ENCODE data around the gene REEP5.
"Not testable (repeated sequence)": the region's sequence is repeated elsewhere in the genome, so short reads cannot be mapped to it uniquely, and the experiment has no call there.

Gene REEP5

DNA sequence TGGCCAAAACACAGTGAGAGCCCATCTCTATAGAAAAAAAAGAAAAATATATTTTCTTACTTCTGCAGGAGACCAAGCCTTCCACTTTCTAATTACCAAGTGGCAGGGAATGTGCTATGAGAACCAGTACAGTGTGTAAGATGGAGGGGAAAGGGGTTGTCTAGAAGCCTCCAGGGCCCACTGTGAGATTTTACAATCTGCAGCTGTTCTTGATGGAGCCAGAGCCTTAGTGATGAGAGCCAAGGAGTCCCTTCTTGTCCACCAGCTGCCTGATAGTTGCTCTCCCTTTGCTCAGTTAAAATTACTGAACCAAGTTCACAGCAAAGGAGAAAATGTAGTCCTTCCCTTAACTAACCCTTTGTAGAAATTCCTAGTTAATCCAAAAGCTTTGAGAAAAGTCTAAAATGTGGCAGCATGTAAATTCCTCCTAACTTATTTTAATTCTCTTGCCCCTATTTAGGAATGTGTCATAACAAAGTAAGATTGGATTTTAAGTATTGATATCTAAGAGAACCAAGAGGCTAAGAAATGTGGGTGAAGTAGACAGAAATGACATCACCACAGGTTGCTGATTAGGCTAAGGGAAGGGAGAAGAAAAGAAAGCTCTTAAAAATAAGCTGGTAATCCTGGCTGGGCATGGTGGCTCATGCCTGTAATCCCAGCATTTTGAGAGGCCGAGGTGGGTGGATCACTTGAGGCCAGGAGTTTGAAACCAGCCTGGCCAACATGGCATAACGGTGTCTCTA is 41.6 kb downstream of the REEP5 start:
- DNase-seq, result no peak

DNA sequence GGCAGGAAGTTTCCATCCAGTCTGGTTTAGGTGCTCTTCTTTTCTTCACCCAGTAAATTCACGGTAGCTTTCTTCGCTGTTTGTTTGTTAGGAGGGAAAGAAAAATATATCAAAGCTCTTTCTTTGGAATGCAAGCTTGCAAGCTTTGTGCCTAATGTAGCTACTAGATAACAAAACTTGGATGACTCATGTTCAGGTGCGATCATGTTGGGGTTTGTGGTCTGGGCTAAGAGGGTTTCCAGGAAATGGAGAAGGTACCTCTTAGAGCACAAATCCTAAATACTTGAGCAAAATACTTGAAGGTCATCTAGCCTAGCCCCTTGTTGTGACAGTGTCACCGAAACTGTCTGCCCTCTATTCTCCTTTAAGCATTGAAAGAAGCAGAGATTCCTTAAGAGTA is 43.3 kb downstream of the REEP5 start:
- DNase-seq, result no peak

DNA sequence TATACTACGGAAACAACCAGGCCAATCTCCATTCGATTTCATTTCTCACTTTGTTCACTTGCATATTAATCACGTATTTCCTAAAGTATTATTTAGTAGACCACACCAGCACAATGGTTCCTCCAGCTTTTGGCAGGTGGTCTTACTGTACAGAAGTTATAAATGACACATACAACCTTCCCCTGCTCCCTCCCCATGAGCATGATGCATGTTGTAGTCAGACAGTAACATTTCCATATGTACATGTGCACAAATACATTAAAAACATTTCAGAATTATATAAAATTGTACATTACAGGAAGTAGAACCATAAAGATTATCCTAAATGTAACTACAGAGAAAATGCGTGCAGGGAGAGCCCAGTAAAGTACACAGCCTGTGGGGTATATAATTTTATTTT is 43.9 kb downstream of the REEP5 start:
- no peak for DNase-seq

DNA sequence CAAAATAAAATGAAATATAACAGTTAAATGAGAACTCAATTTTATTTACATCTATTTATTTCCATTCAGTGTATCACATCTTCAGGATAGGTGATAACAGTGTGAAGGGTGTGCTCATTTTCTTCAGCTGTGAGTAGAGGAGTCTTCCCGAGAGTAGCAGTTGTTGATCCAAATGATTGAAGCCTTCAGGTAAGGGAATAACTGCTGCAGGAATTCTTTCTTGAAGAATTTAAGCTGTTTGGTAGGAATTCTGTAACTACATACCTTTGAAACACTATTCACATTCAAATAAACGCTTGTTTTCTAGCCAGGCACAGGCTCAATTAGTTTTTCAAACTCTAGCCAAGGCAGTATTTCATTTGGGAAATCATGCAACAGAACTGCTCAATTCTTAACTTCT is 45.7 kb downstream of the REEP5 start:
- no peak for DNase-seq

DNA sequence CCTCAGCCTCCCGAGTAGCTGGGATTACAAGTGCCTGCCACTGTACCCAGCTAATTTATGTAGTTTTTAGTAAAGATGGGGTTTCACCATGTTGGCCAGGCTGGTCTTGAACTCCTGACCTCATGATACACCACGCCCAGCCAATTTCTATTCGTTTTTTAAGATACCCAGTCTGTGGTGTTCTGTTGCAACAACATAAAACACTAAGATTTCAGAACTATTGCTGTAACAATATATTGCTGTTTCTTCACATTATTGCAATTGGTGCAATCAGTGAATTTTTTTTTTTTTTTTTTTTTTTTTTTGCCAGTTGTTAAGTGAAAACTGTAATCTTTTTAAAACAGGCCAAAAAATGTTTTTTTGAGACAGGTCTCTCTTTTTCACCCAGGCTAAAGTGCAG is 51.1 kb downstream of the REEP5 start:
- DNase-seq, result no peak

DNA sequence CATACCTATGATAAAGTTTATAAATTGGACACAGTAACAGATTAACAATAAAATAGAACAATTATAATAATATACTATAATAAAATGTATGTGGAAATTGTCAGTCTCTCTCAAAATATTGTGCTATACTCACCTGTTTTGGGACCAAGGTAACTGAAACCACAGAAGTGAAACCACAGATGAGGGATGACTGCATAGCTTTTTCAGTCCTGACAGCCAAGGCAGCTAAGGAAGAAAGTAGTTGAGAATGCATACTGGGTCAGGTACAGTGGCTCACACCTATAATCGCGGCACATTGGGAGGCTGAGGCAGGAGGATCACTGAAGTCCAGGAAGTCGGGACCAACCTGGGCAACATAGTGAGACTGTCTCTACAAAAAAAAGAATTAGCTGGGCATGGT is 52.1 kb downstream of the REEP5 start:
- DNase-seq, result no peak

DNA sequence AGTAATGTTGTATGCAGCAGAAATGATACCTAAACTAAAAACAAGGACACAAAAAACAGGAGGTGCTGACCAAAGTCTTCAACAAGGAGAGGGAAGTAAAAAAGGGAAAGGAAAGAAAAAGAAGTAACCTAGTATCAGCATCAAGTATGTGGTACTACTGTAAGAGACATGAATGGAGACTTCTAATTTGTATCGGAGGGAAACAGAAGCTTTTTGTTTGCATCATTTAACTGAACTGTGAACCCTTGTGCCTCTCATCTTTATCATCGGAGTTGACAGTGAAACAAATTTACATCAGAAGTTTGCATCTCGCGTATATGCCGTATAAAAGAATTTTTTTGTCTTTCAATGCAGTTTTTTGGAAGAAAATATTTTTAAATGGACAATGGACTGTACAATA is 54.6 kb downstream of the REEP5 start:
- DNase-seq, result no peak

DNA sequence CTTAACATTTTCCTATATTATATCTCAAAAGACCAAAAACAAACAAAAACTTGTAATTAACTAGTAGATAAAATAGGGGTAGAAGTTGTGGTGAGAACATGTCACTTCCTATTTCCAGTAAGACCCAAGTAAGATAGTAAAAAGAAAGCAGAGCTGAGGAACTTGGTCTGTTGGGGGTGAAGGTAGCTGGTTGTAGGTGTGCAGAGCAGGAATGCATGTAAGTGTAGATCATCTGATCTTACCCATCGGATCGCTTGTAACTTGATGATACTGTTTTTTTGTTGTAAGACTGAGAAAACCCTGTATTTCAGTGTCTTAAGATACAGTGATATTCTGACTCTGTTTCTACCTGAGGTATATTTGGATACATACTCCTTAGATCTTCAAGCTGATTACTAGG is 55.3 kb downstream of the REEP5 start:
- no peak for DNase-seq

DNA sequence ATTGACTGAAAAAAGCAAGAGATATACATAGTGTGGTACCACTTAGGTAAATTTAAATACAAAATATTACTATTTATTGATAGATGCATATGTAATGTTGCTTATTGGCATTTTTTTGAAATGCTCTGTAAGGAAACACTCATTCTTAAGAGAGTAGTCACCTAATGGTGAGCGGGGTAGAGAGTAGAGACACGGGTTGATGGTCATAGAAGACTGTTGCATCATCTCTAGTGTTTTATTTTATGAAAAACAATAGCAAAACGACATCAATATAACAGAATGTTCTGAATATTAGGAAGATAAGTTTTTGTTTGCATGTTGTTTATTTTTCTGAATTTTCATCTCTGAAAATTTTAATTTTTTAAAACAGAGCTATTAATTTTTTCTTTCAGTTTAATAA is 56.9 kb downstream of the REEP5 start:
- no peak for DNase-seq

DNA sequence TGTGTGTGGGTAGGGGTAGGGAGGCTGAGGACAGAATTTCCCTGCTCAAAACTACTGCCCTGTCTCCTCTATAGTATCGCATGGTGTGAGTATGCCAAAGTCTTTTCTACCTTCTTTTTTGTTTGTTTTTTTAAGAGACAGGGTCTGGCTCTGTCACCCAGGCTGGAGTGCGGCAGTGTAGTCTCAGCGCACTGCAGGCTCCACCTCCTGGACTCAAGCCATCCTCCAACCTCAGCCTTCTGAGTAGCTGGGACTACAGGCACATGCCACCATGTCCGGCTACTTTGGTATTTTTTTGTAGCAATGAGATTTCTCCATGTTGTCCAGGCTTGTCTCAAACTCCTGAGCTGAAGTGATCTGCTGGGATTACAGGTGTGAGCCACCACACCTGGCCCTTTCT is 58.5 kb downstream of the REEP5 start:
- no peak for DNase-seq

DNA sequence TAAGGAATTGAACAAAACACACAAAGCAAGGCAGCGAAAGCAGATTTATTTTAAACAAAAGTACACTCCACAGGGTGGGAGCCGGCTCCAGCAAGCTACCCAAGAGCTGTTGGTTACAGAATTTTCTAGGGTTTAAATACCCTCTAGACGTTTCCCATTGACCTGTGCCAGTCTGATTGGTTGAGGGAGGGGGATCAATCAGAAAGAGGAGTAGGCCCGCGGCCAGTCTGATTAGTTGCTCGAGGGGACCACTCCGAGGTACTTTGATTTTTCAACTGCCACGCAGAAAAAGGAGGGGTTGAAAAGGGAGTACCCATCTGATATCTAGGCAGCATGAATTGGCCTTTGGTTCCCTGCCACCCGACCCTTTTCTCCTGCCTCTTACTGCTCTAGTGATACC is 59.9 kb downstream of the REEP5 start:
- no peak for DNase-seq

DNA sequence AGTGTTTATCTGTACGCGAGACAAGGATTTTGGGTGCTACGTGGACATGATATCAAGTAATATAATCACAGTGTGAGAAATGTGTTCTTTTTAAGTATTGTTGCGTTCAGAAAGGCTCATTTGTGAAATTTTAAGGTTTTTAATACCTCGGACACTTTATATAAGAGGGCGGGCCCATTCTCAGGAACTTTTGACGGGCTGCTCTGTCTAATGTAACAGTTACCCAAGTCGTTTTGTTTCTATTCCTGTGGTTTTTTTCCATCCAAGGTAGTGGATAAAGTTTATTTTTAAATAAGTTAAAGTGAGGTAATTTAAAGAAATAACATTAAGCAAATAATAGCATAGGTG is 60.4 kb downstream of the REEP5 start:
- DNase-seq, result no peak

DNA sequence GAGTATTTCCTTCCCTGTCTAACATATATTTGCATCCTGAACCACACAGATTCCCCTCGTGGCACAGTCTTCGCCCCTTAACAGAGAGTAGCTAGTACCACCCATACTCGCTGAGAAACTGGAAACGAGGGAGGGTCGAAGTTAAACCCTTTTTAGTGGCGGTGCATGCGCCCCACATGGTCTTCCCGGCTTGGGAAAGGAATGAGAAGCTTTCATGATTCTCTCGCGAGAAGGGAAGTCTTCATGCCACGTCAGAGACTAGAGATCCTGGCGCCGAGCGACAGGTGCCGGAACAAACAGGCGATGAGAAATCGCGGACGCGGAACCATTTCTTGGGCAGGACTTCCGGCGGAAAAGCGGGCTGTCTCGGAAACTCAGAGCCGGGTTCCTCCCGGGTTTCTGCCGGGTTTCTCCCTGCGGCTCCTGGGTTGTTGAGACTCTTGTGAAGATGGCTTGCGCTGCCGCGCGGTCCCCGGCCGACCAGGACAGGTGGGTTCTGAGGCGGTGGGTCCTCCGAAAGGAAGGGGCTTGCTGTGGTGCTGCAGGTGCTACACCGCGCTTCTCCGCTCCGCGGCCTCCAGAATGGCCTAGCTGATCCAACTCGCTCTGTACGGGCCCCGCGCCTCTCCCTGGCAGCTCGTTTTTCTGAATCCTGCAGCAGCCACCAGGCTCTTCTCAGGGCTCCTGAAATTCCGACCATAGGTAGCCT is 60.9 kb downstream of the REEP5 start, which contains the start of gene SRP19:
TSS of gene SRP19 (plus strand) at position 359 of the 709 bp plus-strand sequence. CDS start at position 449, 90 bp downstream.
- DNase-seq, result peak; percentile 88

DNA sequence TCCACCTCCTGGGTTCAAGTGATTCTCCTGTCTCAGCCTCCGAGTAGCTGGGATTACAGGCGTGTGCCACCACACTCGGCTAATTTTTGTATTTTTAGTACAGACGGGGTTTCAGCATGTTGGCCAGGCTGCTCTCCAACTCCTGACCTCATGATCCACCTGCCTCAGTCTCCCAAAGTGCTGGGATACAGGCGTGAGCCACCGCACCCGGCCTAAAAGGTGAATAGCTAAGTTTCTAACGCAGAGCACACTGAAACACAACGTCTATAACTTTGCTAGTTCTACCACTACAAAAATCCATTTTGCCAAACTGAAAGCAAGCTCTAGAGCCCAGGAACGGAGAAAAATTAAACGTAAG is 61.5 kb downstream of the REEP5 start:
- DNase-seq, result not testable (repeated sequence)

DNA sequence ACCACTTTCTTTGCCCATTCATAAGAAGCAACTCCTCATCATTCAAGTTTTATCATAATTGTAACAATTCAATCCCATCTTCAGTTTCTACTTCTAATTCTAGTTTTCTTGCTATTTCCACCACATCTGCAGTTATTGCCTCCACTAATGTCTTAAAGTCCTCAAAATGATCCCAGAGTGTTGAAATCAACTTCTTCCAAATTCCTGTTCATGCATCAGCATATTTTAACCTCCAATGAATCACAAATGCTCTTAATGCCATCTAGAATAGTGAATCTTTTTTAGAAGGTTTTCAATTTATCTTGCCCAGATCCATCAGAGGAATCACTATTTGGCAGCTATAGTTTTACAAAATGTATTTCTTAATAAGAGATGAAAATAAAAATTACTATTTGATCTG is 64.2 kb downstream of the REEP5 start:
- no peak for DNase-seq

DNA sequence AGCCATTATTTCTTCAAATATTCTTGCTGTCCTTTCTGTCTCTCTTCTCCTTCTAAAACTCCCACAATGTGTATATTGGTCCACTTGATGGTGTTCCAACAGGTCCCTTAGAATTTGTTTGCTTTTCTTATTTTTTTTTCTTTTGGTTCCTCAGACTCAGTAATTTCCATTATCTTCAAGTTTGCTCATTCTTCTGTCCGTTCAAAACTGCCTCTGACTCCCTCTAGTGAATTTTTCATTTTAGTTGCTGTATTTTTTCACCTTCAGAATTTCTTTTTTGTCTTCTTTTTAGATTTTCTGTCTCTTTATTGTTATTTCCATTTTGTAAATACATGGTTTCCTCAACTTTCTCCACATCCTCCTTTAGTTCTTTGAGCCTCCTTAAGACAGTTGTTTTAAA is 67.4 kb downstream of the REEP5 start:
- DNase-seq, result no peak

DNA sequence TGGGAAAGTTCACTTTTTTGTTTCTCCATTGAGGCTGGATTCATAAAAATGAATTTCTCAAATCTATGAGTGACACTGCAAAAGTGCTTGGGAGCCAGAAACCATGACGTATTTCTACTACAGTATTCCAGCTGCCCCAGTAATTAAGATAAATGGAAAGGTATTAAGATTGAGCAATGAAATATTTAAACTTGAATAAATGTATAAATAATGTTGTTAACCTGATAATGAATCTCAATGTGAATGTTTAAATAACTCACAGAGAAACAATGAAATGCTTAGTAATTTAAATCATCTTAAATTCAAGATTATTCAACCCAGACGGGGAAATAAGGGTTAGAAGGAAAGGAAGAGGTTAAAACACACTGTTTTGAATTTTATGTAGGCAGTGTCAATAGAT is 72.1 kb downstream of the REEP5 start:
- no peak for DNase-seq

DNA sequence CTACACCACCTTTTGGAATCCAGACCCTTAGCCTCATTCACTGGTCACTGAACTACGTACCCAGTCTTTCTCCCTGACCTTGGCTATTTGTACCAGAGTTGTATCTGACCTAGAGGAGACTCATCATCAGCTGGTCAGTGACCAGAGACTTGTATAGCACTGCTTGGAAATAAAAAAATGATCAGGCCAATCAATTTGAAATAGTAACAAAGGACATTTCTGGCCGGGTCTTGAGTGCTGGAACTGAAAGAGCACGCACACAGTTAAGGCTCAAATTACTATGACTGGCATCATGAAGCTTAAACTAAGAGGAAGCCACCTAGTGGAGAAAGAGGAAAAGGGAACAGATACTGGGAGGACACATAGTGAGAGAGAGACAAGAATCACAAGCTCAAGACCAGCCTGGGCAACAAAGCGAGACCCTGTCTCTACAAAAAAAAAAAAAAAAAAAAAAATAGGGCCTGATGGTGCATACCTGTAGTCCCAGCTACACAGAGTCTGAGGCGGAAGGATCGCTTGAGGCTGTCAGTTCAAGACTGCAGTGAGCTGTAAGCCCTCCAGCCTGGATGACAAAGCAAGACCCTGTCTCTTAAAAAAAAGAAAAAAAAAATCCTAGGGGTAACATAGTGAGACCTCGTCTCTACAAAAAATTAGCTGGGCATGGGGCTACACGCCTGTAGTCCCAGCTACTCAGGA is 73.8 kb downstream of the REEP5 start:
- peak; percentile 43 for DNase-seq

DNA sequence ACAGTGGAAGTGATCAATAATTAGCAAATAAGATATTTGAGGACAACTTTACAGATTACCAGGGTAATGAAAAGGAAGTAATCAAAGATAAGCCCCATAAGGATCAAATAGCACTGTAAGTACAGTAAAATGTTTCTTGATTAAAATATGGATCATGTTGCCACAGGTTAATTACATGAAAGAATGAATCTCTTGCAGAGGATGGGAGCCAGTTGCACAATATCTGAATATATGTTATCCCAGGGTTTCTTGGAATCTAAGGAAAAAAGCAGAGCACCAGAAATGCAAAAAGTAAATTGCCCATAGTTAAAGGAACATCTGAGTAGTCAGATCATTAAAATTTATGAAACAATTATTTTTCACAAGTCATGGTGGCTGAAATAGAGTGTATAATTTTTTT is 74.7 kb downstream of the REEP5 start:
- no peak for DNase-seq

DNA sequence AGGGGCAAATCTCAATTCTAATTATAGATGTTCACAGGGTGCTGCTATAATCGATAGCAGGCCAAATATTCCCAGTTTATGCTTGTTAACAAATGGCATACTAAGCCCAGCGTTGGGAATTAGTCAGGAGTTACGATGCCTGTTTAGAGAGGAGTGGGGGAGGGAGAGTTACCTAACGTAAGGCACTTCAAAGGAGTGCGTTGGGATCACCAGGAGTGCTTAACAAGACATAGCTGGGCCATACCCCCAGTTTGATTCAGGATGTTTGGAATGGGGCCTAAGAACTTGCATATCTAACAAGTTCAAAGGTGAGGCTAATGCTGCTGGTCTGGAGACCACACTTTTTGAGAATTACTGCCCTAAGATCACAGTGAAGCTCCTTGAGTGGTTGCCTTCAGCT is 75.5 kb downstream of the REEP5 start:
- DNase-seq, result no peak

DNA sequence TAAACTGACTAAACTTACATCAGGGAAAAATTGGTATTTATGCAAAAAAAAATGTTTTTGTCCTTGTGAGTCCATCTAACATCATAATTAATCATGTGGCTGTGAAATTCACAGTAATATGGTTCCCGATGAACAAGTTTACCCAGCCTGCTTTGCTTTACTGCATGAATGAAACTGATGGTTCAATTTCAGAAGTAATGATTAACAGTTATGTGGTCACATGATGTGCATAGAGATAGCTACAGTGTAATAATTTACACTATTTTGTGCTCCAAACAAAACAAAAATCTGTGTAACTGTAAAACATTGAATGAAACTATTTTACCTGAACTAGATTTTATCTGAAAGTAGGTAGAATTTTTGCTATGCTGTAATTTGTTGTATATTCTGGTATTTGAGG is 77.5 kb downstream of the REEP5 start:
- DNase-seq, result no peak

DNA sequence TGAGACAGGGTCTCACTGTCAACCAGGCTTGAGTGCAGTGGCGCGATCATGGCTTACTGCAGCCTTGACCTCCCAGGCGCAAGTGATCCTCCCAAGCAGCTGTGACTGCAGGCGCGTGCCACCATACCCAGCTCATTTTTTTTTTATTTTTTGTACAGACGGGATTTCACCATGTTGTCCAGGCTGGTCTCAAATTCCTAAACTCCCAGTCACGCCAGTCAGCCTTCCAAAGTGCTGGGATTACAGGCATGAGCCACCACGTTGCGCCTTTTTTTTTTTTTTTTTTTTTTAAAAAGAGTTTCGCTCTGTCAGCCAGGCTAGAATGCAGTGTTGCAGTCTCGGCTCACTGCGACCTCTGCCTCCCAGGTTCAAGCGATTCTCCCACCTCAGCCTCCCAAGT is 88.1 kb downstream of the REEP5 start:
- no peak for DNase-seq

DNA sequence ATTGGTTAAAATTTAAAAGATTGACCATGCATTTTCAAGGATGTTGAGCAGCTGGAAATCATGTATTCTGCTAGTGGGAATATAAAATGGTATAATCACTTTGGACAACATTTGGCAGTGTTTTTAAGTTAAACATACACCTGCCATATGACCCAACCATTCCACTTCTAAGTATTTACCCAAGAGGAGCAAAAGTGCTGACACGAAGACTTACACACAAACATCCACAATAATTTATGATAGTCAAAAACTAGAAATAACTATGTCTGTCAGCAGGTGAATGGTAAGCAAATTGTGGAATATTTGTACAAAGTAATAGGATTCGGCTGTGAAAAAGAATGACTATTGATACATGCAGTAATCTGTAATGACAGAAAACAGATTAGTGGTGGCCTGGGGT is 91.6 kb downstream of the REEP5 start:
- no peak for DNase-seq

Measured in SHP77 treated with DMSO at 0.1 percent for 48 hours (cell line).